KG1 (cell line): ENCODE measurements around the gene LRP1B.

Experiments
- DNase-seq: peaks from one replicate; lab custom pipeline; 2025; lab: John Stamatoyannopoulos, UW

LRP1B gene

DNA sequence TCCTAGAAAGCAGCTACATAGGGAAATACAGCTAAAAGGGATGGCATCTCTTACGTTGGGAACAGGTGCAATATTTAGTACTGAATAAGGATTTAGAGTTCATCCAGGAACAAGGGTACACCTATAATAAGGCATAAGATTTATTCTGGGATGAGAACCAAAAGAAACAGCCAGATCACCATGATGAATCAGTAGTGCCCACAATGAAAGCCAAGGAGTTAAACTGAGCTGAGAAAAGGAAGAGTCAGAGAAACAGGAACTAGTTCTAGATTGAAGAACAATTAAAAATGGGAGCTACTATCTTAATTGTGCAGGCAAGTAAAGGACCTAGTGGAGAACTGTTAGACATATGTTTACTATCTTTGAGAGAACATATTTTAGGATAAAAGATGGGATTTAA lies 692.3 kb downstream of the LRP1B start:
- no peak for DNase-seq

DNA sequence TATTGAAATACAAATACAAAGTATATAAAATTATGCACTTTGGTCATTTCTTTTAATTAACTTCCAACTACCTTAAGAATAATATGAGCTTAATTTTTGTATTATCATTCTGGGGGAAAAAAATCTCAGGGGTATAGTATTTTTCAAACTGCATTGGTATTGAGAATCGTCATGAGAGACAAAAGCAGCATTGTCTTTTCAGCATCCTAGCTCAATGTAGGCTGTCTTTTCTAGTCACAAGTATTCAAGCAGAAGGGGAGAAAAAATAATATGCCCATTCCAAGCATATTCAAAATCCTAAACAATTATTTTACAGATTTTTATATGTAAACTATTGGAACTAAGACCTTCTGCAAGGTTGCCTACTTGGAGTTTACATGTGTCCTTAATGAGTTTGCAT lies 693.3 kb downstream of the LRP1B start:
- no peak for DNase-seq

DNA sequence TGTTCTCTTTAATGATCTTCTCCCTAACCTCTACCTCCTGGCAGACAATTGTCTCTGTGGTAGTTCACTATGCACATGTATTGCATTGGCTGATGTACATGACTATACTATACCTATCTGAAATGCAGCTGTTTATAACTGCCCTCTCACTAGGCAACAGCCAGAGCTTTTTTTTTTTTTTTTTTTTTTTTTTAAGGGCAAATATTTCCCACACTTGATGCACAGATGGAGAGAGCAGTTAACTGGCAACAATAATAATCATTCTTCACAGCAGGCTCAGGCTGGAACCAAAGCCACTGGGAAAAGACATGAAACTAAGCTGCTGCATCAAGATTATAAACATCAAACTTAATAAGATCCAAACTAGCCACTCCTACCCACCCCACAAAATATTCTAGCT lies 707.7 kb downstream of the LRP1B start:
- no peak for DNase-seq

DNA sequence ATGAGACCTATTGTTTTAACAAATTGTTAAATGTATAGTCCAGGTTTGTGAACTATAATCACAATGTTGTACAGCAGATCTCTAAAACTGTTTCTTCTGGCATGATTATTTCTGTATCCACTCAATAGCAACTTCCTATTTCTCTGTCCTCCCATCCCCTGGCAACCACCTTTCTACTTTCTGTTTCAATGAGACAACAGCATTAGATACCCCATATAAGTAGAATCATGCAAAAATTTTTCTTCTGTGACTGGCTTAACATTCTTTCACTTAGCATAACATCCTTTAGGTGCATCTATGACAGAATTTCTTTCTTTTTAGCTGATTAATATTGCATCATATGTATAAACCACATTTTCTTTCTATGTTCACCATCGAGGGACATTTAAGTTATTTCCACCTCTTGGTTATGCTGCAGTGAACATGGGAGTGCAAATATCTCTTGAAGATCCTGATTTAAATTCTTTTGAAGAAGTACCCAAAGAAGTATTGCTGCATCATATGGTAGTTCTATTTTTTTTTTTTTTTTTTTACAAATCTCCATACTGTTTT lies 713.5 kb downstream of the LRP1B start:
- DNase-seq: no peak

DNA sequence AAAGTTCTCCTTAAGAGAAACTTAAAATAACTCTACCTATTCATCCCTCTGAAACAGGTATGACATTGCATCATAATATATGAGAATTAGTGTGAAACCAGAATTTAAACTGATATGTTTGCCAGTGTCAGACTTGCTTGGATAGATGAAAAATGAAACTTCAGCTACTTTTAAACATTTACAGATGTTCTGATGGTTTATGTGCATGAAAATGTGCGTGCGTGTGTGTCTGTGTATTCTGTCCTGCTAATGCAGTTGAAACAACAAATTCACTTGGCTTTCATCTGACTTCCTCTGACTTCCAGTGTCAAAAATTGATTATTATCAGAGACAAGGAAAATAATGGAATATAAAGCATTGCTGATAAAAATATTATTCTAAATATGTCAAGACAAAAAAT lies 719.4 kb downstream of the LRP1B start:
- no peak for DNase-seq

DNA sequence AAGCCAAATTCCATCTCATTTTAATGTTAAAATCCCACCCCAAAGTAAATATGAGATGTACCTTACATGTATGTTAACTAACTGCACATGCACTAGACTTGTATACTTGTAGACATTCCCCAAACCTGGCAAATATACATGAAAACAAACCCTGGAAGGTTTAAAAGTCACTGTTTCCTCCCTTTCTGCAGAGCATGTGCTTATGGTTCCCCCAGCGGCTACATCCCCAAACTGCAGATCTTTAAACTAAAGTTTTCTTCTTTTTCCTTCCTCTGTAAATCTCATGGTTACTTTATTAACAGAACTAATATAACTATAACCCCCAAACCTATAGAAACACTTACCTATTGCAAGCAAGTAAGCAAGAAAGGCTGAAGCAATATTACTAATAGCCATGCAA lies 731.5 kb downstream of the LRP1B start:
- no peak for DNase-seq

DNA sequence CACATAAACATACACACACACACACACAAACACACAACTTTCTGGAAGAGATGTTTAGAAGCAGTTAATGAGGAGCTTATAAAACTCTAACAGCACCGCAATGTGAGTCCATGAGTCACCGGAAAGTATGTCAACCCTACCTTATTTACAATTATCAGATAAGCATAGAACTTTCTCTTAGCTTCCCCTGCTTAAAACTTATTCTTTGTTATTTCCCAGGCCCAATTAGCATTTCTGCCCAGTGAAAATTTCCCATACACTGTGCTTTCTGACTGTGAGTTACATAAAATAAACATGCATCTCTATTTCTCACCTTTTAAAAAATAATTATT lies 737.6 kb downstream of the LRP1B start:
- no peak for DNase-seq

DNA sequence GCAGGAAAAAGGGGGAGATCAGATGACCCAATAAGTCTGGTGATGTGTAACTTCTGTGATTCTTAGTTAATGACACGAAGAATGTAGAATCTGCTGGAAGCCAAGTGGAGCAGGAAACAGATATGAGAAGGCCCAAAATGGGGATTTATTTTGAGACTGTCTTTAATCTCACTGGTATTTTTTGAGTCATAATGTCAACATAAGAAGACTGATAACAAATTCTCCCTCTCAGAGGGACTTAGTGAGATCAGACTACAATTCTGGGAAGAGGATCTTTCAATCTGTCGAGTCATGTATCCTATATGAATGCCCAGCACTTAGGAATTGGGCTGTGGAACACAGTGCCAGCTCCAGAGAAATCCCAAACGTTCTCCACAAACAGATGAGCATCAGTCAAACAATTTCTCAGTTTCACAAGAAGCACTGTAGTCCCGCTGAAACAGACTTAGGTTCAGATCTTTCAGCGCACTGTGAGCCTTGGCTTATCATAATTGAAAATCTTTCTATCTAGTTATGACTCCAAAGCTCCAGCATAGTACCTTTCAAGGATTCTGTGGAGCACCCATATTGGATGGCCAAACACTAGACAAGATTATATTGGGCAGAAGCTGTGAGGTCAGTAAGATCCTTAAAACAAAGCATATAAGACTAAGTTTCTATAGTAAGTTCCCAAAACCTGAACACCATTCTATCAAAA lies 738.2 kb downstream of the LRP1B start:
- DNase-seq: no peak

DNA sequence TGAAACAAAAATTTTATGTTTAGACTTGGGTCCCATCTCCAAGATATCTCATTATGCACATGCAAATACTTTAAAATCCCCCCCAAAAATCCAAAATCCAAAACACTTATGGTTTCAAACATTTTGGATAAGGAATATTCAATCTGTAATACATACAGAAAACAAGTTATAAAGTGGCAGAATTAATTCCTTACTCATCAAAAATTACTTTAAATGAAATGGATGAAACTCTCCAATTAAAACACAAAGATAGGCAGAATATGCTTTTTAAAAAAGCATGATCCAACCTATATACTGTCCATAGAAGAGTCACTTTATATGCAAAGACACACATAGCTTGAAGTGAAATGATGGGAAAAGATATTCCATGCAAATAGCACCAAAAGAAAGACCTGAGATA lies 744.6 kb downstream of the LRP1B start:
- DNase-seq: no peak

DNA sequence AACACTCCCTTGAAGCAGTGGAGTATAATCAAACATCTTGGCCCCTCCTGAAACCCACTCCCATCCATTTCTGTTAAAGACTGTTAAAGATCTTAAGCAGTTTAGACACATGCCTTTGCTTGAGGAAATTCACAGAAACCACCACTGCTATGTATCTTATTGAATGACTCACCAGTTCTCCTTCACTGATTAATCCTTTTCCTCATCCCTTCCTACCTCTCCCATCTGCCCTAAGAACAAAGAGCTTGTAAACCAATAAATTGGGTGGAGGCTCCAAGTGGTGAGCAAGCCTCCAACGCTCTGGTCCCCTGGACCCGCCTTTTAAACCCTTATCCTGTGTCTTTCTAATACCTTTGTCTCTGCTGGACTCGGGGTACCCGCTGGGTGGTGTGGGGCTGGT lies 746.1 kb downstream of the LRP1B start:
- no peak for DNase-seq

DNA sequence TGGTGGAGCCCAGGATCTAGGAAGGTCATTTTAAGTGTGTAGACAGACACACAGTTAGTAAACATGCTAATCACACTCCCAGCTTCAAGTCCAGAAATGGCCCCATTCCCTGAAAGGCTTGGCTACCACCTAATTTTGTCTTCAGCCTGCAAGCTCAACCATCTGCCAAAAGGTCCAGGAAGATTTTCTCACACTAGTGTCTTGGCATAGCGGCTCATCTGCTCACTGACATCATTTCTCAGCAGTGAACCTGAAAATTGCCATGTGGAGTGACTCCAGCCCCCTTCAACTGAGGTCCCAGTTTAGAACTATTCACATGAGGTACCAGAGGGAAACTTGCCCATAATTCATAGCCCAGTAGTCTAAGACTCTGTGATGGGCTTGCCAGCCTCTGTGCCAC lies 748.9 kb downstream of the LRP1B start:
- no peak for DNase-seq

DNA sequence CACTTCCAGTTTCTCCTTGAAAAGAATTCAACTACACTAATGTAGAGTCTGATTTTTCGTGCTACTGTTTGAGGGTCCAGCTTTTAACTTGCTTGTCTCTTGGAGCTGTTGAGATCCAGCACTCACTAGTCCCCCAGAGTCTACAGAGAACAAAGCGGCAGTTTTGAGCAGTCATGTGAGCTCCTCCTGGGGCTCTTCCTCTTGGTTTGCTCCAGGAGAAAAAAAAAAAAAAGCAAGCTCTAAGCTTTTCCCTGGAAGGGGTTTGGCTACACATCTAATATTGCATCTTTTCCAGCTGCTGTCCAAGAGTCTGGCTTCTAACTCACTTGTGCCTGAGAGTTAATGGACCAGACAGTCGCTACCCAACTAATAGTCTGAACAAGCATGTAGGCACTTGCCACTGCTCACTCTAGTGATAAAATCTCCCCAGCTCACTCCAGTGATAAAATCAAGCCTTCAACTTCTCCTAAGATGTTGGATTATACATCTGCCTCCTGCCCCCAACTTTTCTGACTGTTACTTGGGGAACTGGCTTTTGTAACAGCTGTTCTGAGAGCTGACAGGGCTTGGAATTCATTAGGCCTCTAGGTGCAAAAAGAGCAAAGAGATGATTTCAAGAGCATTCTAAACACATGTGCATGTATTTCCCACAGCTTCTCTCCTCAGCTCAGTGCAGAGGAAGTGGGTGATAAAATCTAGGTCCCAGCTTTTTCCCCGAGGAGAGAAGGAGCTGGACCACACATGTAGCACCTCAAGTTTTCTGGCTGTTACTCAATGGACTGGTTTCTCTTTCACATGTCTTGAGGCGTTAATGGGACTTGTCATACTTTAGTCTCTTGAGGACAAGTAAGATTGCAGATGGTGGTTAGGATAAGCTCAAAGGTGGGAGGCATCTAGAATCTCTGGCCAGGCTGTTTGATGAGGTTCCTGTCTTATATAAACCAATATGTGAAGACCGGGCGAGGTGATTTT lies 750.5 kb downstream of the LRP1B start:
- no peak for DNase-seq

DNA sequence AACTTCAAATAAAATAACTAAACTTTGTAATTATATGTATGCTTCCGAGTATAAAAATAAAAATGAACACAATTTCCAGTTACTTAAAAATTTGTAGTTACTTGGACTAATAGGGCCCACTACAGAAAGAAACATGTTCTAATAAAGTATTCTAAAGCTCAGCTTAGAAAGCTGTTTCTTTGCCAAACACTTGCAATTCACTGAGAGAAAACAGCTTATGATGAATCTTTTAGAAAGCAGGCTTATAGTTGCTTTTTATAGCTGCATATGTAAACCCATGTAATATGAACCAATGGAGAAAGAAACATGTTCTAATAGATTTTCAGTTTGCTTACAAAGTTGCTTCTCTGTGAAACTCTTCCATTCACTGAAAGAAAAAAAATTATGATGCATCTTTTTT lies 766.0 kb downstream of the LRP1B start:
- no peak for DNase-seq

DNA sequence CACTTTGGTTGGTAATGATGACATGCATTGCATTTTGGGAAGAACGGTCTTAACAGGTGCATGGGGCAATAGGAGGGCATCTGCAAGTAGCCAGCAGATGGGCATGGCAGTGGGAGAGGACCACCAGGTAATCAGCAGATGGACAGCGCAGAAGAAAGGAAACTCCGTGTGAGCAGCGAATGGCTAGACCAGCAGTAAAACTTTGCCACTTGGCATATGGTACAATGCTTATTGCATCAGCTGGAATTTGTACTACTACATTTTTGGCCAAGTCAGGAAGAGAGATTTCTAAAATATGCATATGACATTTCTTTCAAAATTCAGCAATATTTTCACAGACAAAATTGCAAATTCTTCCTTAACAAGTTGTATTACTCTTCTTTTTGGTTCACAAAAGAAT lies 768.5 kb downstream of the LRP1B start:
- no peak for DNase-seq

DNA sequence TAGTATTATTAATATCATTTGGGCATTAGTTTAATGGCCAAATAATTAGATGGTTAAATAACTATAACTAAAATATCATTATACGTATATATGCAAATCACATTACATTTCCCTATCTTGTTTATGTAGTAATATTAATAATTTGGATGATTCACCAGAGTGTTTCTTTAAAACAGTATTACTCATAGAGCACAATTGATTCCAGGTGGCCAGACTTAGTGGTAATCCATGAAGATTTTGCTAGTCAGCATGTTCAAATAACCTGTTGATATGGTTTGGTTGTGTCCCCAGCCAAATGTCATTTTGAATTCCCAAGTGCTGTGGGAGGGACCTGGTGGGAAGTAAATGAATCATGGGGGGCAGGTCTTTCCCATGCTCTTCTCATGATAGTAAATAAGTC lies 782.3 kb downstream of the LRP1B start:
- no peak for DNase-seq

DNA sequence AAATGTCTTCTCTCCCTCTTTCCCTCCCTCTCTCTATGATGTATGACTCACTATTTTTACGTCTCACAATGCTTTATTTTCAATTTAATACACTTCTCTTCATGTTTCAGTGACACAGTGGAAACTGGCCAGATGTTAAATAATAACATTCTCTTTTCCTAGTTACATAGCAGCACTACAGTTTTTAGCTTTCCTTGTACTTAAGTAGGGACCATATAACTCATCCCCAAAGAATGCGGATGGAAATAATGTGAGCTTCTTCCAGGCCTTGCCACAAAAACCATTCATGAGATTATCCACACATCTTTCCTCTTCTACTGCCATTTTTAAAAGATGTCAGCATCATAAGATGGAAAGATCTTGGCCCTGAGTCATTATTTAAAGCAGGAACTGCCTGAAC lies 789.4 kb downstream of the LRP1B start:
- DNase-seq: no peak

DNA sequence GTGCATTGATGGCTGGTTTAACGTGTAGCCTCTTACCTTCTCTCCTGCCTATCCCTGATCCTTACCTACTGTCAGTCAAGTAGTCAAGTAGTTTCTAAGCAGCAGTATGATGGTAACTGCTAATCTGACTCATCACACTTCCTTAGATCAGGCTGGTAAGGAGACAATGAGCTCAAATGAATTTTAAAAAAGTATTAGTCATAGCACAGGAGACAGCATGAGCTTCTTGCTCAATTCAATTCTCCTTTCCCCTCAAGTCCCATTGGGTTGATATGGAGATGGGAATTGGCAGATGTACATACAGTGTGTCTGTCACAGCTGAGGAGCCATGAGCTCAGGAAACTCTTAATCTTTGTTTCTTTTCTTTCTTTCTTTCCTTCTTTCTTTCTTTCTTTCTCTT lies 799.7 kb downstream of the LRP1B start:
- DNase-seq: no peak

DNA sequence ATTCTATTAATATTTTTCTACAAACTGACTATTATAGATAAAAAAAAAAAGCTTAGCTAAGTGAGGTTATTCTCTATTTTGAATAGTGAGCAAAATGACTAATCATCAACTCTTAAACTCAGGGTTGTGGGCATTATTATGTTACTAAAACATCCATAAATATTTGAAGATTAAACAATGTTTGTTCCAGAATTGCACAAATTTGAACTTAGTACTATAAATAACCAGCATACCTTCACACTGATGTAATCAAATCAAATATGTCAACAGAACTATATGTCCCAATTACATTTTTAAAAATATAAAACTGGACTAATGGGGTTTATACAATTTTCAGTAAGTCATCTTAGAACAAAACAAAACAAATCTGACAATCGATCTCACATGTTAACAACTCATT lies 800.9 kb downstream of the LRP1B start:
- no peak for DNase-seq

DNA sequence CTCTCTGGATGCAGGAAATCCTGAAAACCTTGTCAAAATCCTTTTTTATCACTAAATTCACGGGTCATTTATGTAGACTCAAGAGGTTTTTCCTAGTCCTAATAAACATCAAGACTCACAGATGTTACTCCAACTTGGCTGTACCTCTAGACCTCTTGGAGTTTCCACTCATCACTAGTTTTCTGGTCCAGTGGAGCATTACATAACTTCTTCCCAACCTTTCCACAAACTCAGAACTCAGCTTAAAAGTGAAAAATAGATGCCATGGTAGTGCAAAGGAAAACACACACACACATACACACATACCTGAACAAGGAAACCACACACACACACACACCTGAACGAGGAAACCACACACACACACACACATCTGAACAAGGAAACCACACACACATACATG lies 807.2 kb downstream of the LRP1B start:
- DNase-seq: no peak

DNA sequence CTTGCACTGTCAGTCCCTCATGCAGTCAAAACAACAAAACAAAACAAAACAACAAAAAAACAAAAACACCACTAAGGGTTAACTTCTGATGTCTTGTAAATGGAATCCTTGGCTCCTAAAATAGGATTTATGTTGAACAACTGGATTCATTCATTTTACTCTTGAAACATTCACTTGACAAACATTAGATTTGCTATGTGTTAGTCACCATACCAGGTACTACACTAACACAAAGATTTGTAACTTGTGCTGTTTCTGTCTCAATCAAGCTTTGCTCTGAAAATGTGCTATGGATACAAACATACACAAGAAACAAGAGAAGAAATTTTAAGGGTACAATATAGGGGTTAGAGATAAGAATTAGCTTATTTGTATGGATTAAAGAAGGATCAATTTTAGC lies 812.8 kb downstream of the LRP1B start:
- no peak for DNase-seq

DNA sequence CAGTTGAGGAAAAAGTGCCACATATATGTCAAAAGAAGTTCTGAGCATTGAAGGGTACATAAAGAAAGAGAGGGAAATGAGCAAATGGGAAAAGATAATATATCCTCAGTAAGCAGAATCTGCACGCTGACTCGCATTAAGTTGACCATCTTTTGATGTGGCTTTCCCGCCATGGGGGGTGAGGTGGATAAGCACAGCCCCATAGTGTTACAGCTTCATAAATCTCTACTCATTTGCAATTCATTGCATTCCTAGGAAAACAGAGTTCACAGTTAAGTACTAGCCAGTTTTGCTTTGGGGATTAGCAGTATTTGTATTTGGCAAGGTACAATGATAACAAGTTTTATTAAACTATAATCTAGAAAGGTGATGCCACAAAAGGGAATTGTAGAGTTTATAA lies 814.2 kb downstream of the LRP1B start:
- DNase-seq: no peak

DNA sequence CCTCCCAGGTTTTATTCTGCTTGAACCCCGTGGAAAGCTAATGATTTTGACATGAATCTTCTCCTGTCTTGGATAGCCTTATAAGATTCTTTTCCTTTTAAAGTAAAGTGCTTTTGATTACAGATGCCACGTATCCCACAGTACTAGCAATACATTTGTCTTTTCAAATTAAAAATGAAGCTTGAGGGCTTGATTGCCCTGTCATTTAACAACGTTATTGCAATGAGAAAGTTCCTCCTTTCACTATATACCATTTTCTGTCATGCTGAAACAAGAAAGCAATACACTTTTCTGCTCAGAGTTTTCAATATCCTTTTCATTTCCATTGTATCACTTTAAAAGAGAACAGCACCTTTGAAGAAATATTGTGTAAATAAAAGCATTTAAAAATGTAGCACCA lies 814.7 kb downstream of the LRP1B start:
- DNase-seq: no peak

DNA sequence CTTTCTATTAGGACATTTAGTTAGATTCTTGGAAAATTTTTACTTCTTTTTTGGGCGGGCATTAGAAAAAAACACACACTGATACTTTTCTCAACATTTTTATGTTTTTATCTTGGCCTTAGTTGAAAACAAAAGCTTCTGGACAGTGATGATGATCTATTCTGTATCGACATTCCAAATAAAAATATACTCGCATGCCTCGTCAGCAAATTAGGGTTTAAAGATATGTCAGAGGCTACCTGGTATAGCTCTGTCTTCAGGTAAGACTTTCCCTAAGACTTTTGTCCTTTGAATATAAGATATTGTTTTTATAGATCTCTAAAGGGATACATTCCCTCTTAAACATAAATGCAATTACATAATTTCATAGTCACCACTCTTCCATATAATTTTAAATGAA lies 816.8 kb downstream of the LRP1B start:
- no peak for DNase-seq
